HG02642 (cell line): ENCODE measurements around the gene PNMA8B.
"Not testable (repeated sequence)": the region's sequence is repeated elsewhere in the genome, so short reads cannot be mapped to it uniquely, and the experiment has no call there.

Experiments used
- ATAC-seq: cut with Tn5 transposase; IDR thresholded peaks from one replicate; pipeline ENCODE4 v1.9.1; 2021; ENCODE audit warnings: mild to moderate bottlenecking; ENCODE audit not compliant: unreplicated experiment, poor library complexity

The PNMA8B gene

GRCh38 chr19:46514589-46515289 lies 19.1 kb upstream of the PNMA8B start:
- ATAC-seq: no peak

GRCh38 chr19:46513461-46514236 lies 18.0 kb upstream of the PNMA8B start:
- ATAC-seq: no peak

GRCh38 chr19:46511237-46511636 lies 15.6 kb upstream of the PNMA8B start:
- ATAC-seq: no peak

GRCh38 chr19:46508206-46508605 lies 12.5 kb upstream of the PNMA8B start:
- ATAC-seq: no peak

GRCh38 chr19:46503848-46504453 lies 8.3 kb upstream of the PNMA8B start:
- ATAC-seq: no peak

- ATAC-seq: no peak
These were observed 7.2 kb upstream of the PNMA8B start for GRCh38 chr19:46502891-46503290.

GRCh38 chr19:46499692-46500091 lies 4.0 kb upstream of the PNMA8B start:
- ATAC-seq: no peak

- no peak for ATAC-seq
These were observed 2.1 kb upstream of the PNMA8B start for GRCh38 chr19:46497773-46498172.

GRCh38 chr19:46496886-46497285 lies 1.2 kb upstream of the PNMA8B start:
- not testable (repeated sequence) for ATAC-seq

GRCh38 chr19:46496304-46496703 lies 637 bp upstream of the PNMA8B start:
- ATAC-seq: no peak

- no peak for ATAC-seq
These were observed 504 bp downstream of the PNMA8B start for GRCh38 chr19:46494941-46495785.

GRCh38 chr19:46494146-46494940 lies 1.3 kb downstream of the PNMA8B start:
- no peak for ATAC-seq

GRCh38 chr19:46493236-46494145 lies 2.2 kb downstream of the PNMA8B start:
- no peak for ATAC-seq

GRCh38 chr19:46492841-46493235 lies 2.8 kb downstream of the PNMA8B start:
- no peak for ATAC-seq

- no peak for ATAC-seq
These were observed 3.5 kb downstream of the PNMA8B start for GRCh38 chr19:46491975-46492682.

- ATAC-seq: no peak
These were observed 4.9 kb downstream of the PNMA8B start for GRCh38 chr19:46490774-46491173.

- no peak for ATAC-seq
These were observed 6.0 kb downstream of the PNMA8B start for GRCh38 chr19:46489445-46490272.
